K562 (cell line): ENCODE measurements around the gene HOXA4. TPM values are rescaled to one million over a fixed set of nuclear protein-coding genes. Genes with fewer than 3 reads are reported as not detected.

ENCODE experiments used
- ATAC-seq: fragments of 200-7000 bp; cut with Tn5 transposase; 3 replicates; pipeline ENCODE4 v1.9.1; 2020; ENCODE audit warnings: moderate library complexity
- BruUV-seq: library from RNA; stranded (reverse); fragments of 400-500 nt; replicated peaks from 2 replicates; lab custom pipeline; 2021; lab: Mats Ljungman, UMichigan
- CTCF ChIA-PET: fragments of 300-600 bp; formaldehyde crosslinking; extraction: SDS; loops from one replicate; lab custom pipeline; 2021; ENCODE audit warnings: low intra/inter-chr PET ratio; lab: Yijun Ruan, JAX
- POLR2A ChIA-PET: fragments of 300-600, 350-650 bp; sonication (Branson Sonifier 250); formaldehyde crosslinking; extraction: SDS; loops from one replicate; lab custom pipeline; 2021; ENCODE audit warnings: antibody characterized with exemption, inconsistent platforms; lab: Yijun Ruan, JAX
- DNase-seq, 4 experiments: peaks; one replicate each; pipeline versions ENCODE4 v3.0.0 to v3.0.0-alpha.2; 2011 to 2018; ENCODE audit warnings: low spot score in 3 of 4, mixed read lengths in 3 of 4; ENCODE audit errors: extremely low read depth in 1 of 4
- FAIRE-seq: peaks from 2 replicates; lab custom pipeline; 2011; peaks lifted over from hg19 to GRCh38; lab: Jason Lieb, UNC
- H2AFZ ChIP-seq: 2 replicates; pipeline ENCODE4 v1.6.0; 2011; ENCODE audit warnings: low read depth, low read length, control low read depth, inconsistent platforms
- H3K27ac ChIP-seq: fragments of 200-600 bp; 3 replicates; pipeline ENCODE4 v1.8.0; 2011; ENCODE audit warnings: low read depth, mild to moderate bottlenecking, control low read depth, inconsistent platforms, low read length, moderate library complexity, mixed read lengths; ENCODE audit errors: extremely low read depth
- H3K27me3 ChIP-seq, 2 experiments: fragments of 300-600 bp in 1 of 2; 2 replicates in 1 of 2; 3 replicates in 1 of 2; pipeline versions ENCODE4 v1.6.0 to v1.8.0; 2011; ENCODE audit warnings: inconsistent platforms in 2 of 2, low read length in 2 of 2, mild to moderate bottlenecking in 1 of 2, mixed read lengths in 1 of 2, moderate library complexity in 1 of 2; ENCODE audit not compliant: control insufficient read depth in 2 of 2, insufficient read depth in 2 of 2
- H3K36me3 ChIP-seq: fragments of 300-600 bp; 3 replicates; pipeline ENCODE4 v1.8.0; 2011; ENCODE audit warnings: mild to moderate bottlenecking, low read length, inconsistent platforms; ENCODE audit not compliant: control insufficient read depth, insufficient read depth
- H3K4me1 ChIP-seq, 2 experiments: fragments of 200-600 bp in 1 of 2; replicated peaks in 1 of 2; 2 replicates in 1 of 2; 3 replicates in 1 of 2; pipeline versions ENCODE4 v1.5.1 to v1.8.0; 2011; ENCODE audit warnings: inconsistent platforms in 2 of 2, low read length in 2 of 2, mild to moderate bottlenecking in 1 of 2, mixed read lengths in 1 of 2, moderate library complexity in 1 of 2; ENCODE audit not compliant: control insufficient read depth in 2 of 2, insufficient read depth in 2 of 2
- H3K4me2 ChIP-seq: 2 replicates; pipeline ENCODE4 v1.6.1; 2011; ENCODE audit warnings: low read length, control low read depth, inconsistent platforms, mixed read lengths; ENCODE audit not compliant: insufficient read depth
- H3K4me3 ChIP-seq: fragments of 200-600 bp; sonication (generic), shearing (Covaris generic); 2 replicates; pipeline ENCODE4 v1.5.1; 2016; ENCODE audit warnings: control low read depth, inconsistent platforms
- H3K79me2 ChIP-seq: fragments of 200-600 bp; 3 replicates; pipeline ENCODE4 v1.8.0; 2011; ENCODE audit warnings: low read length, inconsistent platforms; ENCODE audit not compliant: control insufficient read depth, insufficient read depth
- H3K9ac ChIP-seq, 2 experiments: 2 replicates each; pipeline versions ENCODE4 v1.6.0 to v1.6.1; 2011; ENCODE audit warnings: low read depth in 2 of 2, low read length in 2 of 2, control low read depth in 1 of 2, inconsistent platforms in 1 of 2, mild to moderate bottlenecking in 1 of 2, mixed read lengths in 1 of 2; ENCODE audit not compliant: insufficient read depth in 1 of 2
- H3K9me1 ChIP-seq: one replicate; pipeline ENCODE4 v1.6.0; 2011; ENCODE audit warnings: inconsistent platforms, mild to moderate bottlenecking, low read length, moderate library complexity; ENCODE audit not compliant: control insufficient read depth, insufficient read depth
- H3K9me3 ChIP-seq: replicated peaks from 2 replicates; pipeline ENCODE4 v1.5.1; 2011; ENCODE audit warnings: low read depth, low read length, inconsistent platforms; ENCODE audit not compliant: control insufficient read depth, insufficient read depth
- H4K20me1 ChIP-seq: replicated peaks from 2 replicates; pipeline ENCODE4 v1.6.1; 2011; ENCODE audit warnings: low read length, inconsistent platforms, mixed read lengths; ENCODE audit not compliant: control insufficient read depth, insufficient read depth
- CC2D1A ChIP-seq: fragments of 450-650 bp; IDR thresholded peaks from 2 replicates; pipeline ENCODE4 v1.6.1; 2017; ENCODE audit warnings: mild to moderate bottlenecking
- CCAR2 ChIP-seq: fragments of 200-400 bp; formaldehyde crosslinking; IDR thresholded peaks from 2 replicates; pipeline ENCODE4 v1.6.1; 2017; ENCODE audit warnings: mild to moderate bottlenecking, low read depth, low read length
- LEF1 ChIP-seq: fragments of 450-650 bp; IDR thresholded peaks from 2 replicates; pipeline ENCODE4 v1.6.1; 2016; ENCODE audit warnings: mild to moderate bottlenecking
- TRIM28 ChIP-seq: fragments of 450-650 bp; IDR thresholded peaks from 2 replicates; pipeline ENCODE4 v1.6.1; 2017
- ZNF431 ChIP-seq: sonication (generic); formaldehyde crosslinking; IDR thresholded peaks from 2 replicates; pipeline ENCODE4 v1.8.0; 2022; ENCODE audit warnings: mild to moderate bottlenecking, missing genetic modification reagents
- WGBS: fragments of 100-300 bp; shearing (Covaris generic); methylation state at CpG from one replicate; pipeline ENCODE4 v1.1.6; 2016; ENCODE audit warnings: low coverage, mixed read lengths; ENCODE audit not compliant: insufficient coverage; ENCODE audit errors: missing lambda C conversion rate; 5-methylcytosine and 5-hydroxymethylcytosine counted together
- in situ Hi-C: fragments of 300-500 bp; cut with MboI; formaldehyde crosslinking; loops from 4 replicates; pipeline ENCODE4 v1.15.0; 2018; ENCODE audit warnings: inconsistent platforms, mixed read lengths
- intact Hi-C: fragments of 100-400 bp; cut with micrococcal nuclease; formaldehyde crosslinking; loops from 2 replicates; pipeline ENCODE4 v1.14.2; 2022
- polyA plus RNA-seq, 8 experiments: library from polyadenylated mRNA; depleted of rRNA in 4 of 8; stranded (reverse) in 5 of 8; unstranded in 3 of 8; fragments of >200 nt; fragmentation: Nextera tagmentation in 2 of 8; fragmentation: Illumina TruSeq in 1 of 8; extraction: Ambion mirVana in 2 of 8; extraction: Trizol in 1 of 8; gene quantifications; 2 replicates each; pipeline versions ENCODE4 v1.2.1 to v1.2.3, GENCODE V29; 2011 to 2014; ENCODE audit warnings: inconsistent platforms in 1 of 8, missing spikeins in 1 of 8
- total RNA-seq, 7 experiments: library from RNA; depleted of rRNA in 6 of 7; stranded (reverse); fragments of >200 nt in 6 of 7; fragmentation: Illumina TruSeq in 2 of 7; extraction: Trizol in 2 of 7; gene quantifications; 2 replicates each; pipeline versions ENCODE4 v1.2.1 to v1.2.3, GENCODE V29; 2011 to 2021; ENCODE audit warnings: low replicate concordance in 1 of 7
- TF ChIP-seq, protein P1 (sequence below): sonication (generic); formaldehyde crosslinking; IDR thresholded peaks from 2 replicates; pipeline ENCODE4 v1.8.0; 2022; ENCODE audit warnings: missing genetic modification reagents, mild to moderate bottlenecking, borderline replicate concordance
- TF ChIP-seq, protein P2 (sequence below): IDR thresholded peaks from 2 replicates; pipeline ENCODE4 v1.6.1; 2014; ENCODE audit warnings: antibody characterized with exemption
- TF ChIP-seq, protein P3 (sequence below), 2 experiments: fragments of 450-650 bp in 1 of 2; IDR thresholded peaks; 2 replicates each; pipeline ENCODE4 v1.6.1; 2011 to 2017; ENCODE audit warnings: low read depth in 2 of 2, antibody characterized with exemption in 1 of 2, borderline replicate concordance in 1 of 2, low read length in 1 of 2, mild to moderate bottlenecking in 1 of 2, mixed read lengths in 1 of 2; ENCODE audit not compliant: control insufficient read depth in 1 of 2

HOXA4 gene
- total and polyA plus RNA-seq, 9 of the 15 experiments (the other 6 are each of a cell fraction or from before 2014, with no cell fraction given) = not detected

DNA sequence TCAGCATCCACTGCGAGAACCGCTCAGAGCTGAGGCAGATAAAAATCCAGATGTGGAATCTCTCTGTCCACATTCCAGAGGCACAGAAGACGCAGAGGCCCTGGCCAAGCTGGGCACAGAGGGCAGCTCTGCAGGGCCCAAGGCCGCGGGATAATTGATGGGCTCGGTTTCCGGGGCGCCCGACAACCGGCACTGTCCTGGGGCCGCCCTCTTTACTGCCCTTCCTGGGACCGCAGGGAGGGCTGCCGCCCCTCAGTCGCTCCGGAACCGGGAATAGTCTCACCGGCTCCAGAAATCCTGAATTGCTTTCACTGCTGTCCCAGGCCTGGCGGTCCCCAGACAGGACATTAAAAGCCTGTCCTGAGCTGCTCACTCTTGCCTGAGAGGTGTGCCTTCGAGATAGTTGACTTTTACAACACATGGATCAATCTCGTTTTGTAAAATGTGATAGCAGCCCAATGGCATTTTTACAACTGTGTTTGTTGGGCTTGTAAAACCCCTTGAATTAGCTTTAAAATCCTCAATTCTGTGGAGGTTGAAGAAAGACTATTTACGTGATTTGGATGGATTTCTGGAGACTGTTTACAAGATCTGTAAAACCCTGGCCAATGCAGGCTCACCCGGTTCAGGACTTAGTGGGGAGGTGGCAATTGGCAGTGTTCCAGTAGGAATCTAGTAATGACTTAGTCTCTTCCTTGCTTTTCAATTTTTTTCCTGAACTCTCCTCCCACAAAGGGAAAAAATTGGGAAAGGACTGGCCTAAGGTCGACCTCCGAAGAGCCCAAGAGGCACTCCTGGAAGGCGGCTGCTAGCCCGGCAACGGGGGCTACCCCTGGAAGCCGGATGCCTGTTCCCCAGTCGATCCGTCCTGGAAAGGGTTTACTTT, 18.4 kb upstream of the HOXA4 start:
- Histone ChIP-seq H3K79me2 (no peaks in the 10 kb centered on the region), H3K4me3 (no peak overlapping the region), H3K27me3 (peaks cover 55 to 92% of the 10 kb centered on the region in 2 experiments), H3K4me2 (no peak overlapping the region), H3K4me1 (peaks cover 0 to 29% of the 10 kb centered on the region in 2 experiments; a peak in 2 of 5 replicates), H3K36me3 (no peaks in the 10 kb centered on the region), H3K27ac (no peak overlapping the region)
- FAIRE-seq = no peak
- intact Hi-C loops = no loop called here
- WGBS = 2% methylated on average over 29 of the region's 30 CpGs
- TF ChIP-seq, protein P1, sequence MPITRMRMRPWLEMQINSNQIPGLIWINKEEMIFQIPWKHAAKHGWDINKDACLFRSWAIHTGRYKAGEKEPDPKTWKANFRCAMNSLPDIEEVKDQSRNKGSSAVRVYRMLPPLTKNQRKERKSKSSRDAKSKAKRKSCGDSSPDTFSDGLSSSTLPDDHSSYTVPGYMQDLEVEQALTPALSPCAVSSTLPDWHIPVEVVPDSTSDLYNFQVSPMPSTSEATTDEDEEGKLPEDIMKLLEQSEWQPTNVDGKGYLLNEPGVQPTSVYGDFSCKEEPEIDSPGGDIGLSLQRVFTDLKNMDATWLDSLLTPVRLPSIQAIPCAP (CRISPR knock-in tag) = no peak
- TF ChIP-seq TRIM28 (no peak), CCAR2 (no peak), LEF1 (no peak), CC2D1A (no peak), ZNF431 (CRISPR knock-in tag) (no peak)
- TF ChIP-seq, protein P2, sequence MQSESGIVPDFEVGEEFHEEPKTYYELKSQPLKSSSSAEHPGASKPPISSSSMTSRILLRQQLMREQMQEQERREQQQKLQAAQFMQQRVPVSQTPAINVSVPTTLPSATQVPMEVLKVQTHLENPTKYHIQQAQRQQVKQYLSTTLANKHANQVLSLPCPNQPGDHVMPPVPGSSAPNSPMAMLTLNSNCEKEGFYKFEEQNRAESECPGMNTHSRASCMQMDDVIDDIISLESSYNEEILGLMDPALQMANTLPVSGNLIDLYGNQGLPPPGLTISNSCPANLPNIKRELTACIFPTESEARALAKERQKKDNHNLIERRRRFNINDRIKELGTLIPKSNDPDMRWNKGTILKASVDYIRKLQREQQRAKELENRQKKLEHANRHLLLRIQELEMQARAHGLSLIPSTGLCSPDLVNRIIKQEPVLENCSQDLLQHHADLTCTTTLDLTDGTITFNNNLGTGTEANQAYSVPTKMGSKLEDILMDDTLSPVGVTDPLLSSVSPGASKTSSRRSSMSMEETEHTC = no peak
- TF ChIP-seq, protein P3, sequence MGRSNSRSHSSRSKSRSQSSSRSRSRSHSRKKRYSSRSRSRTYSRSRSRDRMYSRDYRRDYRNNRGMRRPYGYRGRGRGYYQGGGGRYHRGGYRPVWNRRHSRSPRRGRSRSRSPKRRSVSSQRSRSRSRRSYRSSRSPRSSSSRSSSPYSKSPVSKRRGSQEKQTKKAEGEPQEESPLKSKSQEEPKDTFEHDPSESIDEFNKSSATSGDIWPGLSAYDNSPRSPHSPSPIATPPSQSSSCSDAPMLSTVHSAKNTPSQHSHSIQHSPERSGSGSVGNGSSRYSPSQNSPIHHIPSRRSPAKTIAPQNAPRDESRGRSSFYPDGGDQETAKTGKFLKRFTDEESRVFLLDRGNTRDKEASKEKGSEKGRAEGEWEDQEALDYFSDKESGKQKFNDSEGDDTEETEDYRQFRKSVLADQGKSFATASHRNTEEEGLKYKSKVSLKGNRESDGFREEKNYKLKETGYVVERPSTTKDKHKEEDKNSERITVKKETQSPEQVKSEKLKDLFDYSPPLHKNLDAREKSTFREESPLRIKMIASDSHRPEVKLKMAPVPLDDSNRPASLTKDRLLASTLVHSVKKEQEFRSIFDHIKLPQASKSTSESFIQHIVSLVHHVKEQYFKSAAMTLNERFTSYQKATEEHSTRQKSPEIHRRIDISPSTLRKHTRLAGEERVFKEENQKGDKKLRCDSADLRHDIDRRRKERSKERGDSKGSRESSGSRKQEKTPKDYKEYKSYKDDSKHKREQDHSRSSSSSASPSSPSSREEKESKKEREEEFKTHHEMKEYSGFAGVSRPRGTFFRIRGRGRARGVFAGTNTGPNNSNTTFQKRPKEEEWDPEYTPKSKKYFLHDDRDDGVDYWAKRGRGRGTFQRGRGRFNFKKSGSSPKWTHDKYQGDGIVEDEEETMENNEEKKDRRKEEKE (IDR thresholded peaks at IDR 0.05; ENCODE audit: borderline replicate concordance in 1 of 2, control insufficient read depth in 1 of 2, low read depth in 2 of 2, low read length in 1 of 2) = no peak
- TF ChIP-seq, all 486 proteins: peak for 0
- ATAC-seq (no peak), DNase-seq (no peak)
- no peak overlapping the region for H3K9ac ChIP-seq
- in situ Hi-C loops = loop anchor here (10.0 kb wide), 1 partner anchor 294 kb away; no protein-coding TSS in a partner anchor
- no peaks in the 10 kb centered on the region for H4K20me1 ChIP-seq
- no peaks in the 10 kb centered on the region for H3K9me1 ChIP-seq
- H2AFZ ChIP-seq = no peak overlapping the region
- ChIA-PET POLR2A (interaction anchor here (0.6 kb wide), 2 partner anchors 21 to 769 kb away, joined by 3 to 4 read pairs; no protein-coding TSS in a partner anchor), CTCF (no interaction called here)
- no peaks in the 10 kb centered on the region for H3K9me3 ChIP-seq
- BruUV-seq = no TSS peak
